Measurements from ENCODE around the gene KDELR3. TPM values are rescaled to one million over a fixed set of nuclear protein-coding genes. Genes with fewer than 3 reads are reported as not detected.

The KDELR3 gene
- total RNA-seq, 1 experiment from 2014 or later: 6.4 TPM

GRCh38 chr22:38452373-38453065 lies 15.4 kb upstream of the KDELR3 start:
- no peak overlapping the region for H3K4me3 Mint-ChIP-seq (ENCODE audit: unreplicated experiment)
- peaks cover 48% of the 10 kb centered on the region for H3K27me3 Mint-ChIP-seq (ENCODE audit: insufficient read depth, unreplicated experiment)
- no peak for DNase-seq (ENCODE audit: unreplicated experiment)
- intact Hi-C loops (cut with micrococcal nuclease): no loop called here
- H3K36me3 Mint-ChIP-seq (ENCODE audit: insufficient read depth, unreplicated experiment): no peaks in the 10 kb centered on the region
- no peak overlapping the region for H3K27ac Mint-ChIP-seq (ENCODE audit: low read depth, unreplicated experiment)
- no TSS peak for BruUV-seq (replicated peaks)
- ChIA-PET POLR2A (interaction anchor here (2.0 kb wide), 1 partner anchor 11 kb away, joined by 5 read pairs; no protein-coding TSS in a partner anchor), CTCF (interaction anchor here (0.6 to 1.6 kb wide), 3 partner anchors 13 to 646 kb away, joined by 3 read pairs; no protein-coding TSS in a partner anchor)
- no peaks in the 10 kb centered on the region for H3K9me3 Mint-ChIP-seq (ENCODE audit: unreplicated experiment)
- H3K4me1 Mint-ChIP-seq (ENCODE audit: insufficient read depth, unreplicated experiment): peaks cover 12% of the 10 kb centered on the region
- TF ChIP-seq CTCF (IDR thresholded peaks at IDR 0.05; ENCODE audit: unreplicated experiment): no peak

DNA sequence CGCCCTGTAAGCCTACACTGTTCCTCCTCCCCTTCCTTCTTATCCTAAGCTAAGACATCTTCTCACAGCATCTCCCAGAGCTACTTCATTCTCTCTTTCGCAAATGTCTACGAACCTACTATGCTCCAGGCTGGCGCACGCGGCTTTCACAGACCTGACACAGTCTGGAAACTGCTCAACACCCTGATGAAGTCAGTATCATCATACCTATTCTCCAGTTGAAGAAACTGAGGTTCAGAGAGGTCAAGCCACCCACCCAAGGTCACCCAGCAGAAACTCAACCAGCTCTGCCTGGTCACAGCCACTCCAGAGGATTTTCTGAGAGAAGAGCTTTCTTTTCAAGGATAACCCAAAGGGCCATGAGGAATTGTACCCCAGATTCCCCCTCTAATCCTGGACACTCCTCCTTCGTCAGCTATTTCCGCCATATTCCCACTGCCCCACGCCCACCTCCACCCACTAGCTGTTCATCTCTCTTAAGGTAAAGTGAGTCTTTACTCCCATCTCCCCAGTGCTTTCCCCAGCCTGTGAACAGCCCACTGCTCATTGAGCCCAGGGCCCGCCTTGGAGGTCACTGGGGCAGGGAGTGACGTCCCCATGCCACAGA lies 14.7 kb upstream of the KDELR3 start:
- Mint-ChIP-seq H3K4me3 (ENCODE audit: unreplicated experiment) (no peak overlapping the region), H3K9me3 (ENCODE audit: unreplicated experiment) (no peaks in the 10 kb centered on the region), H3K27me3 (ENCODE audit: insufficient read depth, unreplicated experiment) (peaks cover 48% of the 10 kb centered on the region), H3K27ac (ENCODE audit: low read depth, unreplicated experiment) (no peak overlapping the region), H3K36me3 (ENCODE audit: insufficient read depth, unreplicated experiment) (no peaks in the 10 kb centered on the region), H3K4me1 (ENCODE audit: insufficient read depth, unreplicated experiment) (peaks cover 12% of the 10 kb centered on the region)
- TF ChIP-seq CTCF (IDR thresholded peaks at IDR 0.05; ENCODE audit: unreplicated experiment): no peak
- no peak for DNase-seq (ENCODE audit: unreplicated experiment)
- ChIA-PET POLR2A (no interaction called here), CTCF (interaction anchor here (0.6 to 1.6 kb wide), 2 partner anchors 14 to 64 kb away, joined by 3 read pairs; no protein-coding TSS in a partner anchor)
- intact Hi-C loops (cut with micrococcal nuclease): no loop called here
- no TSS peak for BruUV-seq (replicated peaks)

GRCh38 chr22:38453996-38454352 lies 13.9 kb upstream of the KDELR3 start:
- ChIA-PET CTCF (interaction anchor here (1.6 kb wide), 1 partner anchor 15 kb away, joined by 3 read pairs; no protein-coding TSS in a partner anchor), POLR2A (no interaction called here)
- intact Hi-C loops (cut with micrococcal nuclease): no loop called here
- peaks cover 12% of the 10 kb centered on the region for H3K4me1 Mint-ChIP-seq (ENCODE audit: insufficient read depth, unreplicated experiment)
- H3K27ac Mint-ChIP-seq (ENCODE audit: low read depth, unreplicated experiment): no peak overlapping the region
- no peak for TF ChIP-seq CTCF (IDR thresholded peaks at IDR 0.05; ENCODE audit: unreplicated experiment)
- no peak for DNase-seq (ENCODE audit: unreplicated experiment)
- no peak overlapping the region for H3K4me3 Mint-ChIP-seq (ENCODE audit: unreplicated experiment)
- no TSS peak for BruUV-seq (replicated peaks)
- no peaks in the 10 kb centered on the region for H3K36me3 Mint-ChIP-seq (ENCODE audit: insufficient read depth, unreplicated experiment)
- H3K27me3 Mint-ChIP-seq (ENCODE audit: insufficient read depth, unreplicated experiment): peaks cover 52% of the 10 kb centered on the region
- H3K9me3 Mint-ChIP-seq (ENCODE audit: unreplicated experiment): no peaks in the 10 kb centered on the region

DNA sequence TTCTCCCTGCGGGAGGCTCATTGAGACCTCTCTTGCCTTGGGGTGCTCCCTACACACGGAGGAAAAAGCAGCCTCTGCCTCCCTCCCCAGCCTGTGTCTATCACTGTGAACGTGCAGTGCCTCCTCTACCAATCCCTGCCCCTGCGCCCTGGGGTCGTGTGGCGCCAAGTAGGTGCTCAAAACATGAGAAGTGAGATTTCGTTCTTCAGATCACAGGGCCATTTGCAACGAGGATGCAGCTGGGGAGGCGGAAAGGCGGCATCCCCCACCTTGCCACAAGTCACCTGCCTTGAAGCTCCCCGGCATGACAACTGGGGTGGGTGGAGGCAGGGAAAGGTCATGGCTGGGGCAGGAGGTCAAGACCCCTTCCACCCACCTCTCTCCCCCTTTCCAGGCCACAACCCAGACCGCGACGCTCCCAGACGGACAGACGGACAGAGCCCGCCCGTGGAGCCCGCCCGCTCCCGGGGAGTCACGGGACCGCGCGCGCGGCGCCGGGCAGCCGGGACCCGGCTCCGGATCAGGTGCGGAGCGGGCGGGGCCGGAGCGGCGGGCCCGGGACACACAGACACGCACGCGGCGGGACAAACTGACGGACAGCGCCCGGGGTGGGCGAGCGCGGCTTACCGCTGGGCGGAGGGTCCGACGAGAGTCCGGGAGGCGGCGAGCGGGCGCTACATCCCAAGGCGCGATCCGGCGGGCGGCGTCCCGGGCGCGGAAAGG lies 13.4 kb upstream of the KDELR3 start:
- Mint-ChIP-seq H3K27me3 (ENCODE audit: insufficient read depth, unreplicated experiment) (peaks cover 57% of the 10 kb centered on the region), H3K27ac (ENCODE audit: low read depth, unreplicated experiment) (no peak overlapping the region), H3K4me1 (ENCODE audit: insufficient read depth, unreplicated experiment) (peaks cover 12% of the 10 kb centered on the region), H3K4me3 (ENCODE audit: unreplicated experiment) (no peak overlapping the region), H3K36me3 (ENCODE audit: insufficient read depth, unreplicated experiment) (no peaks in the 10 kb centered on the region), H3K9me3 (ENCODE audit: unreplicated experiment) (no peaks in the 10 kb centered on the region)
- BruUV-seq (replicated peaks): no TSS peak
- DNase-seq (ENCODE audit: unreplicated experiment): no peak
- no peak for TF ChIP-seq CTCF (IDR thresholded peaks at IDR 0.05; ENCODE audit: unreplicated experiment)
- POLR2A ChIA-PET: no interaction called here
- CTCF ChIA-PET: no interaction called here
- intact Hi-C loops (cut with micrococcal nuclease): no loop called here
